Measurements from ENCODE around the gene MYORG. TPM values are rescaled to one million over a fixed set of nuclear protein-coding genes. Genes with fewer than 3 reads are reported as not detected.

MYORG gene
- total RNA-seq, 3 donors from 2014 or later (not counting 1 experiment from before 2014, with no cell fraction given): 0.58 to 0.93 (median 0.92) TPM

GRCh38 chr9:34333836-34334235 lies 42.9 kb downstream of the MYORG start:
- H3K27me3 Mint-ChIP-seq (ENCODE audit: low read depth in 2 of 2): no peaks in the 10 kb centered on the region
- TF ChIP-seq CTCF (IDR thresholded peaks at IDR 0.05): no peak
- no peaks in the 10 kb centered on the region for H3K9me3 ChIP-seq (ENCODE audit: control insufficient read depth, insufficient read depth, low read length)
- intact Hi-C loops (cut with micrococcal nuclease): no loop called here
- no peak overlapping the region for H3K27ac ChIP-seq (ENCODE audit: low read length)
- no peak overlapping the region for H3K4me3 Mint-ChIP-seq
- peaks cover 4% of the 10 kb centered on the region for H3K36me3 ChIP-seq (ENCODE audit: control insufficient read depth, insufficient read depth, low read length)
- H3K36me3 Mint-ChIP-seq: no peaks in the 10 kb centered on the region
- no peaks in the 10 kb centered on the region for H3K27me3 ChIP-seq (ENCODE audit: control insufficient read depth, insufficient read depth, low read length)
- H3K9me3 Mint-ChIP-seq: no peaks in the 10 kb centered on the region
- DNase-seq (no peak), ATAC-seq (no peak)
- WGBS (ENCODE audit: insufficient coverage): 81% methylated on average over 3 of the region's 3 CpGs
- H3K27ac Mint-ChIP-seq: no peak overlapping the region
- no peak overlapping the region for H3K4me3 ChIP-seq (ENCODE audit: low read length)
- H3K4me1 Mint-ChIP-seq: peaks cover 26 to 30% of the 10 kb centered on the region in 2 donors
- H3K4me1 ChIP-seq (ENCODE audit: control insufficient read depth, insufficient read depth, low read length): peaks cover 13% of the 10 kb centered on the region

DNA sequence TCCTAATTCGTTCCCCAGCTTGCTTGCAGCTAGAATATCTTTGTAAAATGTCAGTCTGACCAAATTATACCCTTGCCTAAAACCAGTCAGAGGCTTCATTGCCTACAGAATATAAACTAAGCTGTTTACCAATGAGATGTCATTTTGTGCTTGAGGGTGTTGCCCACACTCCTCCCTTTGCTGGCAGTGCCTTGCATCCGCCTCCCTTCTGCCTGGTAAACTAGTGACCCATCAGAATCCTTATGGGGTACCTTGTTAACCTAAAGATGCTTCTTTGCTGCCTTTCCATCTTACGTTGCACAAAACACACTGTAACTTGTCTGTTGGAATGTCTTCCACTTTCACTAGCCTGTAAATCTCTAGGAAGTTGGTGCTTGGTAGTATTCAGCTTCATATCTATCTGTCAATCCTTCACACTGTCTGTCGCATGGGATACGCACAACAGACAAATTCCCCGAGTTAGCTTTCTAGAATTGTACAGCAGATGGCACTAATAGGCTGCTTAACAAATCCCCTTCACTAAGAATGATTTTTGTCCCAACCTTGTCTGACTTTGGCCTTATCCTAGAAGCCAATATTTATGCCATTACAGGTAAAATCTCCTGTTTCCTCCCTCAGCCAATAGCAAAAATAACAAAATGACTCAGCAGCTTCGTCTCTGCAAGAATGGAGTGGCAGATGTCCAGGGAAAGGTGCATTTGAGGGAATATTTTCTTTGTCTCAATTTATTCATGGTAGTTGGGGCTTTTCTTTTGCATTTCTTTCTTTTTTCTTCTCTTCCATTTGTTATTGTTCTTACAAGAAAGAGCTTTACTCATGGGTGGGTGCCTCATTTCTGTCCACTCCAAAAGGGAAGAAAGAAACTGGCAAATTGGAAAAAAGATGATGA lies 44.4 kb downstream of the MYORG start:
- H3K9me3 ChIP-seq (ENCODE audit: control insufficient read depth, insufficient read depth, low read length): no peaks in the 10 kb centered on the region
- Mint-ChIP-seq H3K27ac (peak overlapping the region; percentile 10 to 33), H3K36me3 (no peaks in the 10 kb centered on the region), H3K9me3 (no peaks in the 10 kb centered on the region), H3K4me1 (peaks cover 26 to 30% of the 10 kb centered on the region in 2 donors), H3K4me3 (peak overlapping the region; percentile 36), H3K27me3 (ENCODE audit: low read depth in 2 of 2) (no peaks in the 10 kb centered on the region)
- ATAC-seq (no peak), DNase-seq (peak in 1 of 2 donors; percentile 63)
- no peak overlapping the region for H3K27ac ChIP-seq (ENCODE audit: low read length)
- no peak for TF ChIP-seq CTCF (IDR thresholded peaks at IDR 0.05)
- H3K4me1 ChIP-seq (ENCODE audit: control insufficient read depth, insufficient read depth, low read length): peaks cover 17% of the 10 kb centered on the region
- H3K36me3 ChIP-seq (ENCODE audit: control insufficient read depth, insufficient read depth, low read length): no peaks in the 10 kb centered on the region
- intact Hi-C loops (cut with micrococcal nuclease): no loop called here
- H3K27me3 ChIP-seq (ENCODE audit: control insufficient read depth, insufficient read depth, low read length): no peaks in the 10 kb centered on the region
- H3K4me3 ChIP-seq (ENCODE audit: low read length): no peak overlapping the region
- WGBS (ENCODE audit: insufficient coverage): 68% methylated on average over 6 of the region's 7 CpGs

- H3K27ac ChIP-seq (ENCODE audit: low read length): no peak overlapping the region
- H3K4me1 Mint-ChIP-seq: peaks cover 26 to 30% of the 10 kb centered on the region in 2 donors
- TF ChIP-seq CTCF (IDR thresholded peaks at IDR 0.05): no peak
- peak overlapping the region; percentile 50 for H3K4me3 Mint-ChIP-seq
- ATAC-seq: no peak
- WGBS (ENCODE audit: insufficient coverage): no CpG with 5 or more reads among the region's 1 CpG
- H3K27me3 Mint-ChIP-seq (ENCODE audit: low read depth in 2 of 2): no peaks in the 10 kb centered on the region
- intact Hi-C loops (cut with micrococcal nuclease): no loop called here
- DNase-seq: no peak
- no peaks in the 10 kb centered on the region for H3K9me3 ChIP-seq (ENCODE audit: control insufficient read depth, insufficient read depth, low read length)
- no peaks in the 10 kb centered on the region for H3K36me3 Mint-ChIP-seq
- no peaks in the 10 kb centered on the region for H3K9me3 Mint-ChIP-seq
- peaks cover 17% of the 10 kb centered on the region for H3K4me1 ChIP-seq (ENCODE audit: control insufficient read depth, insufficient read depth, low read length)
- H3K27ac Mint-ChIP-seq: peak overlapping the region; percentile 19 to 33
- H3K27me3 ChIP-seq (ENCODE audit: control insufficient read depth, insufficient read depth, low read length): no peaks in the 10 kb centered on the region
- no peak overlapping the region for H3K4me3 ChIP-seq (ENCODE audit: low read length)
- H3K36me3 ChIP-seq (ENCODE audit: control insufficient read depth, insufficient read depth, low read length): no peaks in the 10 kb centered on the region
These were observed 45.5 kb downstream of the MYORG start for GRCh38 chr9:34331196-34331595.
